ENCODE results near the gene SPATA17. TPM values are rescaled to one million over a fixed set of nuclear protein-coding genes. Genes with fewer than 3 reads are reported as not detected.

Gene SPATA17
- total and polyA plus RNA-seq, 10 donors = 0.06 to 0.10 TPM; not detected in 8

DNA sequence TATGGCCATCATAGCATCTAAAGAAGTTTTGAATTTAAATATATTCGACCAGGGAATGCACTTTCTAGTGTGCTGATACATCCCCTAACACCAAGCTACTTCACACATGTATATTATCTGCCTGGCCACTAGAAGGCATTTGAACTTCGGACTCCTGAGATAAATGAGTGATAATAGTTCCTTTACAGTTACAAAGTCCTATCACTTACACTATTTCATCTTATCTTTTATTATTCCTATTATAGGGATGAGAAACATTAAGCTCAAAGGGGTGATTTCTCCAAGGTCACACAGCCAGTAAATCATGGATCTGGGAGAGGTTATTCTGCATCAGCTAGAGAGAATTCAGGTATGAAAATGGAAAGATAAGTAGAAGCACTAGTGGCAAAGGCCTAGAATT, 40.5 kb upstream of the SPATA17 start:
- no peaks in the 10 kb centered on the region for H3K4me1 ChIP-seq
- intact Hi-C loops (cut with DNase I; ENCODE audit: low total_unique reads) = no loop called here
- 90 to 96% (median 94%) methylated on average over 2 of the region's 2 CpGs for WGBS, 5 donors
- no peaks in the 10 kb centered on the region for H3K27me3 ChIP-seq (replicated peaks in 1 of 7)
- DNase-seq = no peak
- H3K36me3 ChIP-seq = peaks cover 0 to 12% (median 2%) of the 10 kb centered on the region in 6 donors
- no peaks in the 10 kb centered on the region for H3K9me3 ChIP-seq
- H3K27ac ChIP-seq = no peak overlapping the region
- H3K4me3 ChIP-seq = no peak overlapping the region
- TF ChIP-seq POLR2A (IDR thresholded peaks at IDR 0.05) (no peak), CTCF (IDR thresholded peaks at IDR 0.05 in 8 of 11, conservative IDR thresholded peaks at IDR 0.05 in 3 of 11) (no peak), POLR2AphosphoS5 (IDR thresholded peaks at IDR 0.05) (no peak)

DNA sequence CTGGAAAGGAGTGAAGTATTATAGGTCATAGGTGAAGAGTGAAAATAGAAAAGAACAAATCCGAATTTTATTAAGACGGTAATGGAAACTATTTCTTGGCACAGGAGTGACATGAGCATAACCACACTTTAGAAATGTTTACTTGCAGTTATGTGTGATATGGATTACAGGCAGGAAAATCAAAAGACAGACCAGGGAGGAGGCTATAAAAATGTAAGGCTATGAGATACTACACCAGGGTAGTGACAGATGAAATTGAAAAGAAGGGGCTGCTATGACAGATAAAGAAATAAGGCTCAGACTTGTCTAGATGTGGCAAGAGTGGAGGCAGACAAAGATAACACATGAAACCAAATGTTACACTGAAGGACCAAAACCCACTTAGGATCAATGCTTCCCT, 32.0 kb upstream of the SPATA17 start:
- intact Hi-C loops (cut with DNase I; ENCODE audit: low total_unique reads) = no loop called here
- no peaks in the 10 kb centered on the region for H3K9me3 ChIP-seq
- H3K4me3 ChIP-seq = no peak overlapping the region
- H3K36me3 ChIP-seq = peaks cover 0 to 20% (median 0%) of the 10 kb centered on the region in 6 donors
- H3K27ac ChIP-seq = no peak overlapping the region
- H3K27me3 ChIP-seq (replicated peaks in 1 of 7) = no peaks in the 10 kb centered on the region
- DNase-seq = no peak
- no peak for TF ChIP-seq CTCF (IDR thresholded peaks at IDR 0.05 in 8 of 11, conservative IDR thresholded peaks at IDR 0.05 in 3 of 11)
- no peak for TF ChIP-seq POLR2A (IDR thresholded peaks at IDR 0.05)
- TF ChIP-seq POLR2AphosphoS5 (IDR thresholded peaks at IDR 0.05) = no peak
- 81 to 91% (median 83%) methylated on average over 2 of the region's 2 CpGs for WGBS, 5 donors
- no peaks in the 10 kb centered on the region for H3K4me1 ChIP-seq

DNA sequence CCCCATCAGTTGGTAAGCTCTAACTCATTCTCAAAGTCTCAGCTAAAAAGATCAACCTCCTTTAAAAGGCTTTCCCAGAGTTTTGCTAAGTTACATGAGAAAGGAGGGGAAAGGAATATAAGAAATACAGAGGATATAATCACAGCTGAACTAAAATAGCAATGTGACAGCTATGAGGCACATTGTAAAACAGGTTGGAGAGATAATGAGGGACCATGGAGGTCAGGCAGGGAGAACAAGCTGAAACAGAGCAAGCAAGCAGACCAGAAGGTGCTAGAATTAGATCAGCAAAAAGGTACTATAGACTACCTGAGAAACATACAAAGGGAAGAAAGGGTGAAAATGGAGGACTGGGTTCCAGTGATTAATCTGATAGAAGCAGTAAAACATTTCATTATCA, 28.8 kb upstream of the SPATA17 start:
- Histone ChIP-seq H3K36me3 (peaks cover 0 to 29% (median 1%) of the 10 kb centered on the region in 6 donors), H3K9me3 (no peaks in the 10 kb centered on the region), H3K27me3 (replicated peaks in 1 of 7) (no peaks in the 10 kb centered on the region), H3K4me1 (no peaks in the 10 kb centered on the region), H3K27ac (no peak overlapping the region), H3K4me3 (no peak overlapping the region)
- no peak for TF ChIP-seq CTCF (IDR thresholded peaks at IDR 0.05 in 8 of 11, conservative IDR thresholded peaks at IDR 0.05 in 3 of 11)
- no peak for TF ChIP-seq POLR2AphosphoS5 (IDR thresholded peaks at IDR 0.05)
- no peak for TF ChIP-seq POLR2A (IDR thresholded peaks at IDR 0.05)
- DNase-seq = no peak
- intact Hi-C loops (cut with DNase I; ENCODE audit: low total_unique reads) = no loop called here

GRCh38 chr1:217605390-217605789, 25.8 kb upstream of the SPATA17 start:
- no peaks in the 10 kb centered on the region for H3K9me3 ChIP-seq
- no peaks in the 10 kb centered on the region for H3K4me1 ChIP-seq
- peaks cover 0 to 49% (median 9%) of the 10 kb centered on the region in 6 donors for H3K36me3 ChIP-seq
- 75 to 92% (median 84%) methylated on average over 1 of the region's 1 CpG for WGBS, 5 donors
- H3K27me3 ChIP-seq (replicated peaks in 1 of 7) = no peaks in the 10 kb centered on the region
- no peak overlapping the region for H3K27ac ChIP-seq
- intact Hi-C loops (cut with DNase I; ENCODE audit: low total_unique reads) = no loop called here
- no peak for TF ChIP-seq CTCF (IDR thresholded peaks at IDR 0.05 in 8 of 11, conservative IDR thresholded peaks at IDR 0.05 in 3 of 11)
- TF ChIP-seq POLR2AphosphoS5 (IDR thresholded peaks at IDR 0.05) = no peak
- no peak for TF ChIP-seq POLR2A (IDR thresholded peaks at IDR 0.05)
- H3K4me3 ChIP-seq = no peak overlapping the region
- no peak for DNase-seq

Data from spleen (tissue), 11 donors.